Lower lobe of right lung (tissue), 2 donors: Measurements from ENCODE around the gene NPEPPS. TPM values are rescaled to one million over a fixed set of nuclear protein-coding genes. Genes with fewer than 3 reads are reported as not detected.

Experiments used
- ATAC-seq, 2 donors: fragments of 200-7000 bp; cut with Tn5 transposase; one replicate each; pipeline ENCODE4 v1.9.1; 2020 to 2022; ENCODE audit warnings: mild to moderate bottlenecking in 2 of 2, moderate library complexity in 2 of 2
- DNase-seq: peaks from one replicate; pipeline ENCODE4 v3.0.0-alpha.2; 2020
- H3K27ac ChIP-seq: fragments of 200-600 bp; one replicate; pipeline ENCODE4 v1.8.0; 2022
- H3K27me3 ChIP-seq: fragments of 200-600 bp; one replicate; pipeline ENCODE4 v1.8.0; 2022; ENCODE audit warnings: low read depth
- H3K36me3 ChIP-seq: fragments of 200-600 bp; one replicate; pipeline ENCODE4 v1.8.0; 2022; ENCODE audit warnings: mild to moderate bottlenecking
- H3K4me1 ChIP-seq: fragments of 200-600 bp; one replicate; pipeline ENCODE4 v1.8.0; 2022
- H3K4me3 ChIP-seq: fragments of 200-600 bp; one replicate; pipeline ENCODE4 v1.8.0; 2022; ENCODE audit warnings: mild to moderate bottlenecking
- H3K9me3 ChIP-seq: fragments of 200-600 bp; one replicate; pipeline ENCODE4 v1.8.0; 2022
- intact Hi-C: fragments of 100-400 bp; cut with DNase I; formaldehyde crosslinking; loops from one replicate; pipeline ENCODE4 v1.11.0; 2022
- total RNA-seq: library from RNA; stranded (reverse); fragmentation: NEBNext Ultra II Directional; extraction: Animal tissue kit (Norgen Biotek cat#: 25700); gene quantifications from one replicate; pipeline ENCODE4 v1.2.1, GENCODE V29; 2021
- TF ChIP-seq, protein P1 (sequence below): fragments of 200-600 bp; IDR thresholded peaks from one replicate; pipeline ENCODE4 v1.8.0; 2022; ENCODE audit warnings: antibody characterized with exemption, mild to moderate bottlenecking
- donor health status: DM: no; HTN: yes; CAD: no; lungs with severe emphysema.

The NPEPPS gene
- total RNA-seq, 1 donor from 2014 or later = 124 TPM

DNA sequence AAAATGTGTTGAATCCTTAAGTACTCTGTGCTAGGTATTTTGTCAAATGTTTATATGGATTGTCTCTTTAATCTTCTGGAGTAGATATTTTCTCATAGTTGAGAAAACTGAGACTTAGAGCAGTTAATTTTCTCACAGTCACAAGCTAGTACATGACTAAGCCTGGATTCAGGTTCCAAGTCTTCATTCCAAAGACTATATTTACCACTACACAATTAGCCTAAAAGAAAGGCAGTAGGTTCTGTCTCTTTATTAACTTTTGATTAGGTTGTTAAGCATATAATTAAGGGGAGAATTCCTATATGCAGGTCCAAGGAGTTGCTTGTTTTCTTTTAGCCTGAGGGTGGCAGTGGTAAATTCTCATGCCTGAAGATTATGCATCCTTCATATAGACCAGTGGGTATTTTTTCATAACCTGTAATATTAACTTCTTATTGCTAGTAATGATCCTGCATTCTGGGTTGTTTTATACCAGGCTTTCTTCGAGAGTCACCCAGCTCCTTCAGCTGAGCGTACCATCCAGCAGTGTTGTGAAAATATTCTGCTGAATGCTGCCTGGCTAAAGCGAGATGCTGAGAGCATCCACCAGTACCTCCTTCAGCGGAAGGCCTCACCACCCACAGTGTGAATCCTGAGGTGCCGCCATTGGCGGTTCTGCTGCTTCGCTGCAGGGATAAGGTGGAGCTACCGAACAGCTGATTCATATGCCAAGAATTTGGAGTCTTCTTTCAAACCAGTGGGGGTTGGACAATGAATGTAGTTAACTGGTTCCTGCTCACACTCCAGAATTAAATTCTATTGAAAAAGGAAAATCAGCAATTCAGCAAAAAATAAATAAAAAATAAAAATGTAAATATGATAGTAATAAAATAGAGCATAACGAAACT, 90.6 kb downstream of the NPEPPS start:
- TF ChIP-seq, protein P1, sequence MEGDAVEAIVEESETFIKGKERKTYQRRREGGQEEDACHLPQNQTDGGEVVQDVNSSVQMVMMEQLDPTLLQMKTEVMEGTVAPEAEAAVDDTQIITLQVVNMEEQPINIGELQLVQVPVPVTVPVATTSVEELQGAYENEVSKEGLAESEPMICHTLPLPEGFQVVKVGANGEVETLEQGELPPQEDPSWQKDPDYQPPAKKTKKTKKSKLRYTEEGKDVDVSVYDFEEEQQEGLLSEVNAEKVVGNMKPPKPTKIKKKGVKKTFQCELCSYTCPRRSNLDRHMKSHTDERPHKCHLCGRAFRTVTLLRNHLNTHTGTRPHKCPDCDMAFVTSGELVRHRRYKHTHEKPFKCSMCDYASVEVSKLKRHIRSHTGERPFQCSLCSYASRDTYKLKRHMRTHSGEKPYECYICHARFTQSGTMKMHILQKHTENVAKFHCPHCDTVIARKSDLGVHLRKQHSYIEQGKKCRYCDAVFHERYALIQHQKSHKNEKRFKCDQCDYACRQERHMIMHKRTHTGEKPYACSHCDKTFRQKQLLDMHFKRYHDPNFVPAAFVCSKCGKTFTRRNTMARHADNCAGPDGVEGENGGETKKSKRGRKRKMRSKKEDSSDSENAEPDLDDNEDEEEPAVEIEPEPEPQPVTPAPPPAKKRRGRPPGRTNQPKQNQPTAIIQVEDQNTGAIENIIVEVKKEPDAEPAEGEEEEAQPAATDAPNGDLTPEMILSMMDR = no peak
- Histone ChIP-seq H3K27me3 (no peaks in the 10 kb centered on the region), H3K9me3 (no peaks in the 10 kb centered on the region), H3K36me3 (peaks cover 88% of the 10 kb centered on the region), H3K4me1 (peaks cover 5% of the 10 kb centered on the region), H3K27ac (no peak overlapping the region), H3K4me3 (no peak overlapping the region)
- DNase-seq = no peak
- peak; percentile 45 to 47 for ATAC-seq
- intact Hi-C loops = no loop called here

DNA sequence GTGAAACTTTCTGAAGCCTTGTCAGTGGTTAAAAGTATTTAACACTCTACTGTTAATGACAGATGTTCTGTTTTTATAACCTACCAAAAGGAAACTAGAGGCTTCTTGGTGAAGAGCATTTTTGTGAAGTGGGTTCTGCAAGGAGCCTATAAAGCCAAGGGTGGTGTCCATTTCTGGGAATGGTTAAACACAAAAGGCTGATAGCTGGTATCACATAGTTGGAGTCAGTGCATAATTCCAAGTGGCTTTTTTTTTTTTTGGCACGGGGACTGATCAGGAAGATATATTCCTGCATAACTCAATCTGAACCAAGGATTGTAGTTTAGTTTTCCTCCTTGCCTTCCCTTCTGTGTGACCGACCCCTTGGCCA, 91.3 kb downstream of the NPEPPS start:
- H3K27me3 ChIP-seq = no peaks in the 10 kb centered on the region
- H3K4me3 ChIP-seq = no peak overlapping the region
- peaks cover 82% of the 10 kb centered on the region for H3K36me3 ChIP-seq
- intact Hi-C loops = no loop called here
- no peak overlapping the region for H3K27ac ChIP-seq
- ATAC-seq (no peak), DNase-seq (no peak)
- peaks cover 5% of the 10 kb centered on the region for H3K4me1 ChIP-seq
- no peaks in the 10 kb centered on the region for H3K9me3 ChIP-seq
- TF ChIP-seq, protein P1 = no peak

DNA sequence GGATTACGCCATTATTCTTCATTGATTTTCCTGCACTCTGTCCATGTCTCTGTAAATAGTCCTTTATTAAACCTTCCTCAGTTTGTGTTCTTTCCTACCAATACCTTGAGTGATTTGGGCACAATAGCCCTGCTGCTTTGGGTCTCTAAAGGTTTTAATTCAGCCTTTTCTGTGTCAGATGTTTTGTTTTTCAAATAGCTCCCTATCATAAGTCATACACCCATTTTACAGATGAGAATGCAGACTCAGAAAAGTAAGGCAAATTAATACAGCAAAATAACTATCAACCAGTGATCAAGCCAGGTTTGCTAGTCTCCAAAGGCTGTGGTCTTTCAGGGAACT, 93.8 kb downstream of the NPEPPS start:
- Histone ChIP-seq H3K36me3 (peaks cover 57% of the 10 kb centered on the region), H3K9me3 (no peaks in the 10 kb centered on the region), H3K4me1 (peaks cover 5% of the 10 kb centered on the region), H3K27me3 (no peaks in the 10 kb centered on the region), H3K27ac (no peak overlapping the region), H3K4me3 (no peak overlapping the region)
- intact Hi-C loops = no loop called here
- ATAC-seq = no peak
- TF ChIP-seq, protein P1 = no peak
- no peak for DNase-seq

DNA sequence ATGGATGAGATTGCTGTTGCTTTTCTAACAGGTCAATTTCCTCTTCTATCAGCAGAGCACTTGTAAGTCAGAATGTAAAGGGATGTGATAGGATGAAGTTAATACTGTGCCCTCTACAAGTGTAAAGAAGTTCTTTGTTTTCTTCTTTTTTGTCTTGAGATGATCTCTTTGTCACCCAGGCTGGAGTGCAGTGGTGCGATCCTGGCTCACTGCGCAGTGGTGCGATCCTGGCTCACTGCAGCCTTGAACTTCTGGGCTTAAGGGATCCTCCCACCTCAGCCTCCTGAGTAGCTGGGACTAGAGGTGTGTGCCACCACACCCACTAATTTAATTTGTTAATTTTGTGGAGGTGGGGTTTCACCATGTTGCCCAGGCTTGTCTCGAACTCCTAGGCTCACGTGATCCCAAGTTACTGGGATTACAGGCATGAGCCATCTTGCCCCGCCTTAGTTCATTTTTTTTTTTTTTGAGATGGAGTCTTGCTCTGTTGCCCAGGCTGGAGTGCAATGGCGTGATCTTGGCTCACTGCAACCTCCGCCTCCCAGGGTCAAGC, 97.2 kb downstream of the NPEPPS start:
- TF ChIP-seq, protein P1 = no peak
- H3K27ac ChIP-seq = no peak overlapping the region
- H3K4me3 ChIP-seq = no peak overlapping the region
- peaks cover 23% of the 10 kb centered on the region for H3K36me3 ChIP-seq
- ATAC-seq = no peak
- no peak for DNase-seq
- no peaks in the 10 kb centered on the region for H3K9me3 ChIP-seq
- H3K4me1 ChIP-seq = no peaks in the 10 kb centered on the region
- intact Hi-C loops = no loop called here
- no peaks in the 10 kb centered on the region for H3K27me3 ChIP-seq

DNA sequence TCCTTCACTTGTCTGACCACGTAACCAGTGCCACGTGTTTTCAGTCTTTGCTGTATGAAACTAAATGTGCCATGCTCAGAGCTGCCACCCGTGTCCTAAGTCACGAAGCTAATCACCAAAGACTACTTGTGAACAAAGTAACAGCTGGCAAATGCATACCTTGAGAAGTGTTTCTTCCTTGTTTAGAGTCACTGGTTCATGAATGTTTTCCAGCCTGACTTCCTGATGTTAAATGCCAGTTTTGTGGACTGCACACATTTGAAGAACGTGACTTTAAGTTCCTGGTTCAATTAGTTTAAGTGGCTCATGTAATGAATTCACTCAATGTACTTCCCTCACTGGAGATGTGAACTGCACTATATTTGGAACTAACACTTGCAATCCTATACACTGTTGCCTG, 98.9 kb downstream of the NPEPPS start:
- intact Hi-C loops = no loop called here
- peaks cover 8% of the 10 kb centered on the region for H3K36me3 ChIP-seq
- H3K27me3 ChIP-seq = no peaks in the 10 kb centered on the region
- ATAC-seq (no peak), DNase-seq (no peak)
- no peaks in the 10 kb centered on the region for H3K4me1 ChIP-seq
- no peak overlapping the region for H3K27ac ChIP-seq
- H3K4me3 ChIP-seq = no peak overlapping the region
- TF ChIP-seq, protein P1 = no peak
- no peaks in the 10 kb centered on the region for H3K9me3 ChIP-seq
